HepG2 (cell line): ENCODE results near the gene CCT6A. TPM values are rescaled to one million over a fixed set of nuclear protein-coding genes. Genes with fewer than 3 reads are reported as not detected.

Experiments used
- ATAC-seq: fragments of 200-7000 bp; cut with Tn5 transposase; 3 replicates; pipeline ENCODE4 v1.9.1; 2020; ENCODE audit warnings: mild to moderate bottlenecking, moderate library complexity
- BruUV-seq: library from RNA; stranded (reverse); fragments of 400-500 nt; replicated peaks from 2 replicates; lab custom pipeline; 2021; lab: Mats Ljungman, UMichigan
- CTCF ChIA-PET: fragments of 300-600 bp; formaldehyde crosslinking; extraction: SDS; loops from one replicate; lab custom pipeline; 2021; ENCODE audit warnings: low total read pairs, inconsistent platforms, low intra/inter-chr PET ratio; lab: Yijun Ruan, JAX
- POLR2A ChIA-PET: fragments of 350-600 bp; sonication (Branson Sonifier 250); formaldehyde crosslinking; loops from one replicate; lab custom pipeline; 2020; ENCODE audit warnings: antibody characterized with exemption, inconsistent platforms; lab: Yijun Ruan, JAX
- DNase-seq: peaks from one replicate; pipeline ENCODE4 v3.0.0-alpha.2; 2015; ENCODE audit warnings: low spot score
- FAIRE-seq: peaks from 3 replicates; lab custom pipeline; 2011; peaks lifted over from hg19 to GRCh38; lab: Jason Lieb, UNC
- H2AFZ ChIP-seq: one replicate; pipeline ENCODE4 v1.6.1; 2011; ENCODE audit warnings: low read length, inconsistent platforms
- H3K27ac ChIP-seq: fragments of 300-600 bp; 3 replicates; pipeline ENCODE4 v1.8.0; 2011; ENCODE audit warnings: mixed run types, mild to moderate bottlenecking, mixed read lengths, low read length, inconsistent platforms; ENCODE audit not compliant: insufficient read depth; ENCODE audit errors: extremely low read length
- H3K27me3 ChIP-seq, 2 experiments: fragments of 200-600 bp in 1 of 2; 2 replicates in 1 of 2; 3 replicates in 1 of 2; pipeline versions ENCODE4 v1.6.0 to v1.8.0; 2011; ENCODE audit warnings: low read length in 2 of 2, mild to moderate bottlenecking in 2 of 2, moderate library complexity in 2 of 2, inconsistent platforms in 1 of 2; ENCODE audit not compliant: insufficient read depth in 2 of 2, control insufficient read depth in 1 of 2
- H3K36me3 ChIP-seq, 2 experiments: fragments of 200-600 bp in 1 of 2; replicated peaks in 1 of 2; 2 replicates in 1 of 2; 3 replicates in 1 of 2; pipeline versions ENCODE4 v1.5.1 to v1.8.0; 2011; ENCODE audit warnings: low read length in 2 of 2, inconsistent platforms in 1 of 2; ENCODE audit not compliant: insufficient read depth in 2 of 2, control insufficient read depth in 1 of 2
- H3K4me1 ChIP-seq: 2 replicates; pipeline ENCODE4 v1.5.1; 2012; ENCODE audit warnings: low read length, inconsistent platforms; ENCODE audit not compliant: insufficient read depth
- H3K4me2 ChIP-seq: 2 replicates; pipeline ENCODE4 v1.6.0; 2011; ENCODE audit warnings: low read depth, low read length, inconsistent platforms
- H3K4me3 ChIP-seq, 3 experiments: fragments of 200-600 bp in 1 of 3; sonication (generic), shearing (Covaris generic) in 1 of 3; replicated peaks in 1 of 3; 2 replicates each; pipeline ENCODE4 v1.5.1; 2011 to 2016; ENCODE audit warnings: low read length in 3 of 3, inconsistent platforms in 2 of 3, low read depth in 2 of 3, mild to moderate bottlenecking in 2 of 3, control low read depth in 1 of 3, mixed read lengths in 1 of 3; ENCODE audit not compliant: insufficient read depth in 1 of 3
- H3K79me2 ChIP-seq: one replicate; pipeline ENCODE4 v1.6.1; 2011; ENCODE audit warnings: low read length, inconsistent platforms; ENCODE audit not compliant: insufficient read depth
- H3K9ac ChIP-seq: 2 replicates; pipeline ENCODE4 v1.6.0; 2011; ENCODE audit warnings: mild to moderate bottlenecking, low read depth, low read length, inconsistent platforms; ENCODE audit not compliant: insufficient read depth
- H3K9me3 ChIP-seq: 2 replicates; pipeline ENCODE4 v1.5.1; 2012; ENCODE audit warnings: mild to moderate bottlenecking, low read length
- H4K20me1 ChIP-seq: 2 replicates; pipeline ENCODE4 v1.6.0; 2011; ENCODE audit warnings: inconsistent platforms, mild to moderate bottlenecking, low read length, moderate library complexity; ENCODE audit not compliant: insufficient read depth
- BRF2 ChIP-seq: sonication (generic); formaldehyde crosslinking; IDR thresholded peaks from 2 replicates; pipeline ENCODE4 v1.8.1; 2022; ENCODE audit warnings: mild to moderate bottlenecking, missing genetic modification reagents
- DMTF1 ChIP-seq: sonication (generic); formaldehyde crosslinking; IDR thresholded peaks from 2 replicates; pipeline ENCODE4 v1.4.0; 2020; ENCODE audit warnings: mild to moderate bottlenecking, missing genetic modification reagents
- FOXC1 ChIP-seq: sonication (generic); formaldehyde crosslinking; IDR thresholded peaks from 2 replicates; pipeline ENCODE4 v1.8.0; 2022; ENCODE audit warnings: mild to moderate bottlenecking, missing genetic modification reagents, borderline replicate concordance
- FOXK1 ChIP-seq: sonication (generic); formaldehyde crosslinking; IDR thresholded peaks from 2 replicates; pipeline ENCODE4 v1.4.0; 2020; ENCODE audit warnings: low read depth, missing genetic modification reagents, borderline replicate concordance
- KAT2B ChIP-seq: fragments of 150-350 bp; IDR thresholded peaks from 2 replicates; pipeline ENCODE4 v1.6.1; 2014; ENCODE audit warnings: low read depth, low read length, borderline replicate concordance
- NFE2L1 ChIP-seq: sonication (generic); formaldehyde crosslinking; IDR thresholded peaks from 2 replicates; pipeline ENCODE4 v1.4.0; 2020; ENCODE audit warnings: missing genetic modification reagents, mild to moderate bottlenecking, borderline replicate concordance
- NR2F6 ChIP-seq, 2 experiments: IDR thresholded peaks; 2 replicates each; pipeline ENCODE4 v1.6.1; 2016; ENCODE audit warnings: antibody characterized with exemption in 1 of 2, mild to moderate bottlenecking in 1 of 2
- SMAD3 ChIP-seq: sonication (generic); formaldehyde crosslinking; IDR thresholded peaks from 2 replicates; pipeline ENCODE4 v1.4.0; 2020; ENCODE audit warnings: missing genetic modification reagents
- SNAPC5 ChIP-seq: sonication (generic); formaldehyde crosslinking; IDR thresholded peaks from 2 replicates; pipeline ENCODE4 v1.8.1; 2023; ENCODE audit warnings: mild to moderate bottlenecking, missing genetic modification reagents, borderline replicate concordance
- ZBTB10 ChIP-seq: sonication (generic); formaldehyde crosslinking; IDR thresholded peaks from 2 replicates; pipeline ENCODE4 v1.4.0; 2020; ENCODE audit warnings: missing genetic modification reagents, borderline replicate concordance
- ZNF24 ChIP-seq: fragments of 450-650 bp; IDR thresholded peaks from 2 replicates; pipeline ENCODE4 v1.6.1; 2017; ENCODE audit warnings: antibody characterized with exemption, mild to moderate bottlenecking
- ZNF326 ChIP-seq: sonication (generic); formaldehyde crosslinking; IDR thresholded peaks from 2 replicates; pipeline ENCODE4 v1.4.0; 2020; ENCODE audit warnings: missing genetic modification reagents, borderline replicate concordance
- ZNF367 ChIP-seq: sonication (generic); formaldehyde crosslinking; IDR thresholded peaks from 2 replicates; pipeline ENCODE4 v1.4.0; 2020; ENCODE audit warnings: missing genetic modification reagents, borderline replicate concordance
- ZNF484 ChIP-seq: sonication (generic); formaldehyde crosslinking; IDR thresholded peaks from 2 replicates; pipeline ENCODE4 v1.5.1; 2020; ENCODE audit warnings: mild to moderate bottlenecking, low read depth, missing genetic modification reagents, borderline replicate concordance
- ZNF616 ChIP-seq: sonication (generic); formaldehyde crosslinking; IDR thresholded peaks from 2 replicates; pipeline ENCODE4 v1.5.0; 2020; ENCODE audit warnings: low read depth, mild to moderate bottlenecking, missing genetic modification reagents
- ZSCAN9 ChIP-seq: IDR thresholded peaks from 2 replicates; pipeline ENCODE4 v1.6.1; 2016; ENCODE audit warnings: borderline replicate concordance
- WGBS: methylation state at CpG from one replicate; pipeline ENCODE4 v1.1.6; 2017; ENCODE audit warnings: low lambda C conversion rate; 5-methylcytosine and 5-hydroxymethylcytosine counted together
- in situ Hi-C: cut with HindIII; loops from 2 replicates; pipeline ENCODE4 v1.10.0; 2017; ENCODE audit warnings: low pct_unique_long_range_greater_than_20kb; ENCODE audit not compliant: extremely low pct_ligation_motif_present
- intact Hi-C: fragments of 100-400 bp; cut with micrococcal nuclease; formaldehyde crosslinking; loops from one replicate; pipeline ENCODE4 v1.10.0; 2022; ENCODE audit not compliant: unreplicated experiment
- polyA plus RNA-seq, 8 experiments: library from polyadenylated mRNA; depleted of rRNA in 3 of 8; stranded (reverse) in 7 of 8; unstranded in 1 of 8; fragments of >200 nt; fragmentation: Illumina TruSeq in 4 of 8; extraction: Trizol in 4 of 8; gene quantifications; 2 replicates each; pipeline versions ENCODE4 v1.2.1 to v1.2.3, GENCODE V29; 2011 to 2016; ENCODE audit warnings: low read depth in 4 of 8, missing spikeins in 1 of 8, mixed read lengths in 1 of 8; ENCODE audit not compliant: insufficient read depth in 1 of 8
- total RNA-seq, 5 experiments: library from RNA; depleted of rRNA; stranded (reverse); fragments of >200 nt; fragmentation: Illumina TruSeq; extraction: Trizol; gene quantifications; 2 replicates each; pipeline ENCODE4 v1.2.3, GENCODE V29; 2016; ENCODE audit warnings: low read depth in 1 of 5

Gene CCT6A
- total and polyA plus RNA-seq, 2 of the 13 experiments (the other 11 are each of a cell fraction or from before 2014, with no cell fraction given) = 219 to 292 TPM

GRCh38 chr7:56063882-56064625 lies 12.5 kb downstream of the CCT6A start, which contains the start of gene SUMF2:
Gene SUMF2, plus strand, starts transcription at chr7:56064286. Its CDS starts 26 bp downstream, at chr7:56064312.
- peaks cover 5% of the 10 kb centered on the region for H3K79me2 ChIP-seq
- peak within 1 kb of the TSS; percentile 90 for H3K27ac ChIP-seq
- CTCF ChIA-PET = interaction anchor here (1.9 kb wide), 1 partner anchor 31 kb away, joined by 5 read pairs; no protein-coding TSS in a partner anchor
- intact Hi-C loops (loop anchor here (2.0 kb wide), 1 partner anchor 35 kb away; no protein-coding TSS in a partner anchor), in situ Hi-C loops (no loop called here)
- no peak within 1 kb of the TSS for H2AFZ ChIP-seq
- no TSS peak for BruUV-seq
- H3K9me3 ChIP-seq = no peaks in the 10 kb centered on the region
- WGBS = 4% methylated on average over 22 of the region's 49 CpGs
- peaks cover 4% of the 10 kb centered on the region; the same call in 1 of the 2 replicates for H4K20me1 ChIP-seq
- ATAC-seq (peak; percentile 97), FAIRE-seq (peak; percentile 8), DNase-seq (peak; percentile 83)
- no peaks in the 10 kb centered on the region for H3K27me3 ChIP-seq
- peaks cover 3 to 29% of the 10 kb centered on the region in 2 experiments for H3K36me3 ChIP-seq
- H3K9ac ChIP-seq = peak within 1 kb of the TSS; percentile 89
- H3K4me1 ChIP-seq = peaks cover 63% of the 10 kb centered on the region
- H3K4me3 ChIP-seq = peak within 1 kb of the TSS; percentile 59 to 91 (median 79); a peak in 5 of 6 replicates
- peak within 1 kb of the TSS; percentile 86 for H3K4me2 ChIP-seq
- POLR2A ChIA-PET = interaction anchor here (0.8 to 6.7 kb wide), 13 partner anchors 9 to 100 kb away, joined by 3 to 144 read pairs (median 9); partner anchors contain the start of genes CCT6A, CHCHD2, NIPSNAP2 and PSPH
- TF ChIP-seq NFE2L1 (CRISPR knock-in tag) (no peak), SNAPC5 (no peak), ZSCAN9 (CRISPR knock-in tag) (0 out of 2 replicates have a peak, but pooled peaks have one; percentile 32), ZNF326 (no peak), KAT2B (no peak), ZNF484 (CRISPR knock-in tag) (no peak), DMTF1 (CRISPR knock-in tag) (no peak), NR2F6 (IDR thresholded peaks at IDR 0.05) (no peak), NR2F6 (CRISPR knock-in tag; IDR thresholded peaks at IDR 0.05) (peak; percentile 41; the same call in 1 of the 2 replicates), ZNF367 (CRISPR knock-in tag) (no peak), ZNF616 (CRISPR knock-in tag) (peak; percentile 62; the same call in 1 of the 2 replicates), ZBTB10 (CRISPR knock-in tag) (no peak), BRF2 (CRISPR knock-in tag) (peak; percentile 78; the same call in 1 of the 2 replicates), FOXK1 (CRISPR knock-in tag) (no peak; the same call in 1 of the 2 replicates), SMAD3 (no peak), ZNF24 (no peak), FOXC1 (CRISPR knock-in tag) (peak; percentile 85; the same call in 1 of the 2 replicates)
